Measurements from ENCODE around the gene MYL11. TPM values are rescaled to one million over a fixed set of nuclear protein-coding genes. Genes with fewer than 3 reads are reported as not detected.

The MYL11 gene
- total RNA-seq, 1 donor from 2014 or later, result 10.4 TPM

DNA sequence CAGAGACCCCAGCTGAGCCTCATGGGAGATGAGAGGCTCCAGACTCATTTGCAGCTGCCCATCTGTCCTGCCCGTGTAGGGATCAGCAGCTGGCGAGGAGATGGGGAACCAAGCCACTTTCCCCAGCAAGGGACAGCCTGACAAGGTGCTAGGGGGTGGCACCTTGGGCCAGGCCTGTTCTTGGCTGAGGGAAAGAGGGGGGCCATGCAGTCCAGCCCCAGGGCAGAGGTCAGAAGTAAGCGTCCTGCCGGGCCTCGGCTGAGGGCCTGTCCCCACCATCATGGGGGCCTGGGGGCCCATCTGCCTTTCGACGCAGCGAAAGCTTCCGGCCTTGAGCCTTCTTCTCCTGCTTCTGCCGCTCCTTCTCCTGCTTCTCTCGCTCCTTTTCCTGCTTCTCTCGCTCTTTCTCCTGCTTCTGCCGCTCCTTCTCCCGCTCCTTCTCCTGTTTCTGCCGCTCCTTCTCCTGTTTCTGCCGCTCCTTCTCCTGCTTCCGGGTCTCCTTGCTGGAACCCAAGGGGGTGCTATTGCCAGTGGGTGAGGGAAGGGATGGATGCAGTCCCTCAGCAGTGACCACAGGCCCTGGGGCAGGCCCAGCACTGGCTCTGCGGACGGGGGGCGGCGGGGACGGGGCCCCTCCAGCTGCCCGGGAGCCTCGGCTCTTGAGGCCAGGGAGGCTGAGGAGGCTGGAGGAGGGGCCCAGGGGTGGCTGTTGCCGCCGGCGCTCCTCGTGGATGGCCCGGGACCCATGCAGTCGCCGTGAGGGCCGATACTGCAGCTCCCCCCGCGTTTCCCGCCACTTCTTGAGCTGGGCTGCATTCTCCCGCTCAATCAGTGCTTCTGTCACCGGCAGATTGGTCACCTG lies 16.7 kb upstream of the MYL11 start:
- peaks cover 11% of the 10 kb centered on the region for H3K4me1 Mint-ChIP-seq (ENCODE audit: unreplicated experiment)
- H3K27me3 Mint-ChIP-seq, result no peaks in the 10 kb centered on the region
- no peak for DNase-seq (ENCODE audit: extremely low spot score, unreplicated experiment)
- H3K4me3 Mint-ChIP-seq, result no peak overlapping the region
- no peaks in the 10 kb centered on the region for H3K9me3 Mint-ChIP-seq
- no peak for TF ChIP-seq CTCF (conservative IDR thresholded peaks at IDR 0.05)
- peak overlapping the region; percentile 25 for H3K27ac Mint-ChIP-seq
- peaks cover 13% of the 10 kb centered on the region for H3K36me3 Mint-ChIP-seq

DNA sequence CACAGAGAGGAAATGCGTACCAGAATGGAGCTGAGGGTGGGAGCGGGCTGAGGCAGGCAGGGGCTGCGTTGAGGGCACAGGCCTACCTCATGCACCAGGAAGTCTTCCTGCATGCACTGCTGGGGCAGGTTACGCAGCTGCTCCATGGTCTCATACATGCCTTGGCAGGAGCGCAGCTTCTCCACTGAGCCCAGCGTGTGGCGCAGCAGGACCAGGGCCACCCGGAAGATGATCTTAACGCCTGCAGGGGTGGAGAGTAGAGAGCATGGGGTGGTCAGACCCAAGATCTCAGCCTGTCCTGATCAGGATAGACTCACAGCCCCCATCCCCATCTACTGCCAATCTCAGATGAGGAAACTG lies 16.0 kb upstream of the MYL11 start:
- Mint-ChIP-seq H3K4me3 (no peak overlapping the region), H3K27ac (no peak overlapping the region), H3K9me3 (no peaks in the 10 kb centered on the region), H3K4me1 (ENCODE audit: unreplicated experiment) (peaks cover 11% of the 10 kb centered on the region), H3K36me3 (peaks cover 18% of the 10 kb centered on the region), H3K27me3 (no peaks in the 10 kb centered on the region)
- TF ChIP-seq CTCF (conservative IDR thresholded peaks at IDR 0.05), result no peak
- no peak for DNase-seq (ENCODE audit: extremely low spot score, unreplicated experiment)

GRCh38 chr16:30358990-30359870 lies 15.4 kb upstream of the MYL11 start:
- TF ChIP-seq CTCF (conservative IDR thresholded peaks at IDR 0.05), result no peak
- Mint-ChIP-seq H3K4me1 (ENCODE audit: unreplicated experiment) (peaks cover 9% of the 10 kb centered on the region), H3K27me3 (no peaks in the 10 kb centered on the region), H3K36me3 (peaks cover 18% of the 10 kb centered on the region), H3K27ac (peak overlapping the region; percentile 23), H3K4me3 (no peak overlapping the region), H3K9me3 (no peaks in the 10 kb centered on the region)
- no peak for DNase-seq (ENCODE audit: extremely low spot score, unreplicated experiment)

- H3K36me3 Mint-ChIP-seq, result peaks cover 22% of the 10 kb centered on the region
- H3K4me3 Mint-ChIP-seq, result no peak overlapping the region
- no peak overlapping the region for H3K27ac Mint-ChIP-seq
- H3K27me3 Mint-ChIP-seq, result no peaks in the 10 kb centered on the region
- peaks cover 4% of the 10 kb centered on the region for H3K4me1 Mint-ChIP-seq (ENCODE audit: unreplicated experiment)
- DNase-seq (ENCODE audit: extremely low spot score, unreplicated experiment), result no peak
- no peak for TF ChIP-seq CTCF (conservative IDR thresholded peaks at IDR 0.05)
- H3K9me3 Mint-ChIP-seq, result no peaks in the 10 kb centered on the region
These were observed 14.8 kb upstream of the MYL11 start for GRCh38 chr16:30359871-30360170.

- H3K9me3 Mint-ChIP-seq, result no peaks in the 10 kb centered on the region
- H3K4me3 Mint-ChIP-seq, result no peak overlapping the region
- TF ChIP-seq CTCF (conservative IDR thresholded peaks at IDR 0.05), result no peak
- H3K36me3 Mint-ChIP-seq, result peaks cover 18% of the 10 kb centered on the region
- peaks cover 7% of the 10 kb centered on the region for H3K4me1 Mint-ChIP-seq (ENCODE audit: unreplicated experiment)
- no peaks in the 10 kb centered on the region for H3K27me3 Mint-ChIP-seq
- H3K27ac Mint-ChIP-seq, result peak overlapping the region; percentile 55
- DNase-seq (ENCODE audit: extremely low spot score, unreplicated experiment), result no peak
These were observed 13.4 kb upstream of the MYL11 start for GRCh38 chr16:30361180-30361579.

All from type B pancreatic cell (in vitro differentiated cells).